Activated CD4-positive, alpha-beta T cell treated with anti-CD3 and anti-CD28 coated beads, Interleukin-2, Interleukin-4, amounts not matched to agents 100 ng/mL and 50 ng/mL, durations not matched to agents 16 hours and 8 hours (primary cell): ENCODE data around the gene DKC1.
A peak's percentile ranks its signal among the peaks of the same experiment; 100 is the strongest.

Source experiments
- DNase-seq: peaks from one replicate; pipeline ENCODE4 v3.0.0-alpha.2; 2020; ENCODE audit warnings: low spot score

The DKC1 gene

GRCh38 chrX:154762537-154763296, at the start of gene DKC1:
DKC1 (plus strand) TSS chrX:154762864; CDS start chrX:154762966, 102 bp downstream.
- DNase-seq, result peak; percentile 94

DNA sequence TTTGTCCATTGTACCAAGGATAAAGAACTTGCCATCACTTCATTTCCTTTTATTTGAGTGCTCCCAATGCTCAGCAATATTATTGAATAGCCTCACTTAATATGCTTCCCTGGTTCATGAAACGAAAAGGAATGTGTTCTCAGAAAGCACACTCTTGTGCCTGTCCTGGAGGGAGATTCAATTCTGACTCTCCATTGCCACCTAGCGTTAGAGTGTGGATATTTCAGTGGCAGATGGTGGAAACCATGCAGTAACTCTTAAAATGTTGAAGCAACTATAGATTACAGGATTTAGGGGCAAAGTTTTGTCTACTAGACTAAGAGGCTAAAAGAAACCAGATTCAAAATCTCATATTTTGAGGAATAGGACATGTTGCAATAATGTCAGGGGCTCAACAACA, 47.7 kb upstream of the DKC1 start:
- DNase-seq, result peak; percentile 80

- DNase-seq, result no peak
Observed at GRCh38 chrX:154715825-154716224, 46.8 kb upstream of the DKC1 start.

GRCh38 chrX:154717824-154718223, 44.8 kb upstream of the DKC1 start:
- no peak for DNase-seq

- no peak for DNase-seq
Observed at GRCh38 chrX:154718616-154719015, 44.0 kb upstream of the DKC1 start.

- DNase-seq, result peak; percentile 83
Observed at GRCh38 chrX:154719132-154719675, 43.5 kb upstream of the DKC1 start.

GRCh38 chrX:154720067-154720466, 42.6 kb upstream of the DKC1 start:
- no peak for DNase-seq

- DNase-seq, result no peak
Observed at GRCh38 chrX:154721155-154721554, 41.5 kb upstream of the DKC1 start.

GRCh38 chrX:154724993-154725756, 37.5 kb upstream of the DKC1 start:
- DNase-seq, result no peak

GRCh38 chrX:154727418-154727817, 35.2 kb upstream of the DKC1 start:
- no peak for DNase-seq

GRCh38 chrX:154727871-154728270, 34.8 kb upstream of the DKC1 start:
- DNase-seq, result no peak

DNA sequence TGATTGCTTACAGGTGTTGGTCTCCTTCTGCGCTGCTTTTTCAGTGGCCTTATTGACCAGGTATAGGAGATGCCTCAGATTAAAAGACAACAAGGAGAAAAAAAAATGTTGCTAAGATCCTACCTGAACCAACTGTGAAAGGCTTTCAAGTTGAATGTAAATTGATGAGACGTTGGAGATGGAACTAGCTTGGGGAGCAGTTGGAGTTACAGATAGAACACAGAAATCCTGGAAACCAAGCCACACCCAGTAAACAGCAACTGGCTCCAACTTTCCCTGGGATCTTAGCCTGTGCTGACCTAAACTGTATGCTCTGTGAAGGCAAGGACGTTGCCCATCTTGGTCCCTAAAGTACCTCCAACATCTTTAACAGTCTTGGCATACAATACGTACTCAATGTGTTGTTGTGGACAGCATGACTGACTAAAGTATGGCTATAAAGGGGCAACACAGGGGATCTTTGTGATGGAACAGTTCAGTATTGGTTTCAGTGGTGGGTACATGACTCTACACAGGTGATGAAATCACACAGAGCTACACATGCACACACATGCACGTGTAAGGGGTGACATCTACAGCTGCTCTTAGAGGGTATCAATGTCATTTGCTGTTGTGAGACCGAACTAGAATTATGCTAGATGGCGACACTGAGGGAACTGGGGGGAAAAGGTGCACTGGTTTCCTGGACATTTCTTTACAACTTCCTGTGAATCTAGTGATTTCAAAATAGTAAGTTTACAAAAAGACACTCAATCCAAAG, 34.1 kb upstream of the DKC1 start:
- no peak for DNase-seq

DNA sequence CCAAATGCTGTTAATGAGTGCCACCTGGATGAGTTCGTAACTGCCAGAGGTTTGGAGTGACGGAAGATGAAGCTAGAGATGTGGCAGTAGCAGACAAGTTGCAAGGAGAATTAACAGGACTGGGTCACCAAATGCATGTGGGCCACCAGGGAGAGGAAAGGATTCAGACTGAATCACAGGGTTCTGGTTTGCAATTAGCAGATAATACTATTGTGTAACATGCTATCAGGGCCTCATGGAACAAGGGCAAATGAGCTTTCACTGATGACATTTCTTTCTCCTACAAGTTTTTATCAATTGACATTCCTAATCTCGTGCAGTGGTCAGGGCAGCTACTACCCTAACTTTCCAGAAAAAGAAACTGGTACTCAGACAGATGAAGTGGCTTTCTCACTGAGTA, 33.2 kb upstream of the DKC1 start:
- DNase-seq, result no peak

DNA sequence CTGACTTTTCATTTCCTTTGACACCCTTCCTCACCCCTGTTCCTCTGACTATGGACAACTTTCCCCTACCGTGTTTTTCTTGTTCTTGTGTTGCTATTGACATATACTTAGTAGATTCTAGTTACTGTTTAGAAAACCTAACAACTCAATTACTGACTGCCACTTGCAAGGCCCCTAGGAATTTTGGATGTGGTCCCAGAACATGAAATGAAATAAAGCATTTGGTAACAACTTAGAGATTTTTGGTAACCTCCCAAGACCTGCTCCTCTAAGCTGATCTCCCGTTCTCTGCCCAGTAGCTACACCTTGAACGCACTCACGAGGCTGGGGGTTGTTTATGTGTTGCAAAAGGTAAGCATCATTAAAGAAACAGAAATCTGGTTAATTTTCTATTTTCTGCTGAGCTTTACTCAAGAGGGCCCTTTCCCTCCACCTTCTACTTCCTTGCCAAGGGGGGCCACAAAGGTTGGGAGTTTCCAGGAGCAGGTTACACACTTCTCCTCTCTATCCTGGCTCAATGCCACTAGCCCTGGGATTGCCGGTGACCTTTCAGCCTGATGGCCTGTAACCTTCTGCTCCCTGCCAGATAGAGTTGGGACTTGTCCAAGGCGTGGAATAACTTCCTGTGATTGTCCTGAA, 32.3 kb upstream of the DKC1 start:
- no peak for DNase-seq

DNA sequence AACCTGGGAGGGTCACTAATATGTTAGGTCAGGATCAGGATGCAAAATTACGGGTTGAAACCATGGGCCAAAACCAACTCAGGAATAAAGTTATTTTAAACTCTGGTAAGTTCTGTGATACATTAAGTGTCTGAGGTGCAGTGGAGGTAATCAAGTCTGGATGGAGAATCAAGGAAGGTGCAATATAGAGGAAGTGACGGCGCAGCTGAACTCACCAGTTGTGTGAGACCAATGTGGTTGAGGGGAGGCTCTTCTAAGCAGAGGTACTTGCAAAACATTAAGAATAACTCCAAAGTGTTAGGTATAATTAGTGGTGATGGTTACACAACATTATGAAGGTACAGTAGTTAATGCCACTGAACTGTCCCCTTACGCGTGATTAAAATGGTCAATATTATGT, 31.5 kb upstream of the DKC1 start:
- DNase-seq, result no peak

DNA sequence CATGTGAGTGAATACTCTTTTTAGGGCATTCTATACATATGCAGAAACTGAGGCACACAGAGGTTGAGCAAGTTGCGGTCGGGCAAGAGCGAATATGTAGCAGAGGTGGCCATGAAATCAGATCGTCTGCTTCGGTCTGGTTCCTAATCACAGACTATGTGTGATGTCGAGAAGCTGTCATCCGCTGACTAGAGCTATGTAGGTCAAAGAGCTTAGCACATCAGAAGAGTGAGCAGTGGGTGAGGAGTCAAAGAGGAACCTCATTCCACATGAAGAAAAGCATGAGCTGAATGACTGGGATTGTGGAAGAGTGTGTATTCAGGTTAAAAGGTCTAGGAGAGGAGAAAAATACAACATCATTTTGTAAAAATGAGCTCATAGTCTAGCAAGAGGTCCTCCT, 30.8 kb upstream of the DKC1 start:
- DNase-seq, result no peak

GRCh38 chrX:154732421-154733065, 30.1 kb upstream of the DKC1 start:
- no peak for DNase-seq

- no peak for DNase-seq
Observed at GRCh38 chrX:154733066-154733425, 29.6 kb upstream of the DKC1 start.

- peak; percentile 53 for DNase-seq
Observed at GRCh38 chrX:154734061-154734781, 28.4 kb upstream of the DKC1 start.

DNA sequence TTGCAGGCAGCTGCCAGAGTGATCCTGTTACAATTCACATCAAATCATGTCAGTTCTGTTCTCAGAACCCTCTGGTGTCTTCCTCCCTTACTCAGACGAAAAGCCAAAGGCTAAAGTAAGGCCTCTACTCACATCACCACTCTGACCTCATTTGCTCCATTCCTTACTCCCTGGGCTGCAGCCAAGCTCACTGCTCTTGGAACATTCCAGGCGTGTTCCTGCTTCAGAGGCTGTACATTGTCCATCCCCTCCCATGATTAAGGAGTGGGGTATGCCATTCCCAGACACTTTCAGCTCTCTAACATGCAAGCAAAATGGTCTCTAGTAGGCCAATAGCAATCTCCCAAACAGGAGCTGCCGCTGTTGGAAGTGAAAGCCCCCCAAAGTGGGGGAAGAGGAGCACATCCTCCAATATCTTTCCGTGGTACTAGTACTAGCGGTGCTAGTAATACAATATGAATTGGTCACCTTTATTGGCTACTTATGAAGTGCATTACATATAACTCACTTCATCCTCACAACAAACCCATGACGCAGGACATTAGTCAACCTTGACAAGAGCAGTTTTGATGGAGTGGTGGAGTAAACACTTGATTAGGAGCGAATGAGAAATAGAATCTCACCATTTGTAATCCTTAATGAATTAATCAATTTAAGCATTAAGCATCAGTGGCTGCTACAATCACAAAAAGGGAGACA, 26.8 kb upstream of the DKC1 start:
- no peak for DNase-seq
